GM19193 (cell line): ENCODE data around the gene NAT9.

Source experiments
- POLR2A ChIP-seq: IDR thresholded peaks from 4 replicates; pipeline ENCODE4 v1.6.1; 2011; ENCODE audit not compliant: insufficient read depth, insufficient read length; ENCODE audit errors: extremely low read depth

Gene NAT9

DNA sequence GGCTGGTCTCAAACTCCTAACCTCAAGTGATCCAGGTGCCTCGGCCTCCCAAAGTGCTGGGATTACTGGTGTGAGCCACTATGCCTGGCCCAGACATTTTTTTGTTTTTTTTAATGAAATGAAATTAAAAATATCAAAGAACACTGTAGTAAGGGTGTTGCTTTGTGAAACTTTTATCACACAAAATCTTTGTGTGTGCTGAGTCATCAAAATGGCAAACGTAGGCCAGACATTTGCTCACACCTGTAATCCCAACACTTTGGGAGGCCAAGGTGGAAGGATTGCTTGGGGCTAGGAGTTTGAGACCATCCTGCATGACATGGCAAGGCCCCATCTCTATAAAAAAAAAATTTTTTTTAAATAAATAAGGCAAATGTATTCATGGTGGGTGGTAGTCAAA lies 9.7 kb downstream of the NAT9 start:
- TF ChIP-seq POLR2A = no peak

DNA sequence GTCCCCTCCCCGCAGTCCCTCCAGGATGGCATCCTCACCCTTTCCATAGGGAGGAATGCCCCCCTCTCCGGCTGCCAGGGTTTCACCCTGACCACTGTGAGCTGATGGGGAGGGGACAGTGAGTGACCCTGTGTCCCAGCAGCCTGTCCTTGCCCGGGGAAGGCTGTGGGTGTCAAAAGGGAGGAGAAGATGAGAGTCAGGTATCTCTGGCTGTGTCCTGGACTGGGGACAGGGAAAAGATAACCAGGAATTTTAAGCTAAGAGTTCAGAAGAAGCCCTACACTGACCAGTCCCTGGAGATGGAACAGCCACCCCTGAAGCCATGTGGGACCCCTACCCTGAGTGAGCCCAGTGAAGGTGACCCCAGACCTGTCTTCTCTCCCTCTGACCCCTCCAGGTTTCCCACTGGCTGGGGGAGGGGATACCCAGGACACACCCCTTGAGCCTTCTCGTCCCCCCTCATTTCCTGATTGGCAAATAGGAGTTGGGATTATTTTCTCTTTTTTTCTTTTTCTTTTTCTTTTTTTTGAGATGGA lies 11.3 kb downstream of the NAT9 start:
- TF ChIP-seq POLR2A = no peak

DNA sequence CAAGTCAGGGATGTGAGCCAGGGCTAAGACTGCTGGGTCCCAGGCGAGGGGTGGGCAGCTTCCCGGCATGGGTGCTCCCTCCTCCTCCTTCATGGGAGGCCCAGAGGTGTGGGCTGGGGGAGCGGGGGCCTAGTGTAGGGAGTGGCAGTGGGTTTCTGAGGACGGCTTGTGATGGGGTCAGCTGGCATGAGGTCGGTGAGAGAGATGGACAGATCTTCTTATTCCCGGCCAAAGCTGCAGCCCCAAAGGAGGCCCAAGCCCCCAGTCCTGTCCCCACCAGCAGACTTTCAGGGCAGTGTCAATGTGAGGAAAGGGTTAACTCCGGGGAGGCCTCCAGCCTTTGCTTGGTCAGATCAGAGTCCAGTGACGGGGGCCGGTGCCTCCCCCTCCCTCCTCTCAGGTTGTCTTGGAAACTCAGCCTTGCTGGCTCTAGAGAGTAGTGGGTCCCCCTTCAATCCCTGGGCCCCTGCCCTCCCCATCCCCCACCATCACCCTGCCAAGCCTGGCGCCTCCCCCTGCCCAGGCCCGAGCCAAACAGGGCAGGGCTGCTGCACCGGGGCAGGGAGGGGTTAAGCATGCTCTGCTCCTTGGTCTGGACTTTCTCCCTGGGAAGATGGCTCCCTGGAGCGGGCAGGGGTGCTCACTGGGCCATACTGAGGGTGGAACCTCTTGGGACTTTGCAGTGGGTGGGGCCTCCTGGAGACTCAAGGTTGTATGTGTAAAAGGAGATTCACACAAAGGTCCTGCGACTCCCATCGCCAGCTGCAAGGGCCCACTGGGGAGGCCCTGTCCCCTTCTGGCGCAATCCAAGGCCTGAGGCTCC lies 12.4 kb downstream of the NAT9 start:
- no peak for TF ChIP-seq POLR2A

DNA sequence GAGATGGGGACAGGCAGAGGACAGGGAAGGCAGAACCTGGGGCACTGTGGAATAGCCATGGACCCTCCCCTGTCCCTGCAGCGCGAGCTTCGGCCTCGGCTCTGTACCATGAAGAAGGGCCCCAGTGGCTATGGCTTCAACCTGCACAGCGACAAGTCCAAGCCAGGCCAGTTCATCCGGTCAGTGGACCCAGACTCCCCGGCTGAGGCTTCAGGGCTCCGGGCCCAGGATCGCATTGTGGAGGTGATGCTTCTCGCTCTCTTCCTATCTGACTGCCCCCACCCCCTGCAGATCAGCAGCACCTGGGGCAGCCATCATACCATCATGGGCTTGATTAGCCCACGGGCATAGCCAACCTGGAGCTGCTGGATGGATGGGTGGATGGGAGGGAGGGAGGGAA lies 14.2 kb downstream of the NAT9 start:
- TF ChIP-seq POLR2A = no peak

DNA sequence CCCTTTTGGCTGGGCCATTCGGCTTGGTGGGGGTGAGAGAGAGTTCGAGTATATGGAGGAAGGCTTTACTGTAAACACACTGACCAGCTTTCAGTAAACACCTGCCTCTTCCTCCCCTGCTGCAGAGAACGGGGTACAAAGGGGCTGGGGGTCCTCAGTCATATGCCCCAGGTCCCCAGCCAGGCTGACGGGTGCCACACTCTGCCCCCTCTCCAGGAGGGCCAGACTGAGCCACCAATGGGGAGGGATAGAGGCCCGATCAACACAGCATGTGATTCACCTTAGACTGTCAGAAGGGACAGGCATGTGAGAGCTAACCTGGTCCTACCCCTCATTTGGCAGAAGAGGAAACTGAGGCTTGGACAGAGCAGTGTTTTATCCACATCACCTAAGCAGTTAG lies 14.7 kb downstream of the NAT9 start:
- TF ChIP-seq POLR2A = no peak

DNA sequence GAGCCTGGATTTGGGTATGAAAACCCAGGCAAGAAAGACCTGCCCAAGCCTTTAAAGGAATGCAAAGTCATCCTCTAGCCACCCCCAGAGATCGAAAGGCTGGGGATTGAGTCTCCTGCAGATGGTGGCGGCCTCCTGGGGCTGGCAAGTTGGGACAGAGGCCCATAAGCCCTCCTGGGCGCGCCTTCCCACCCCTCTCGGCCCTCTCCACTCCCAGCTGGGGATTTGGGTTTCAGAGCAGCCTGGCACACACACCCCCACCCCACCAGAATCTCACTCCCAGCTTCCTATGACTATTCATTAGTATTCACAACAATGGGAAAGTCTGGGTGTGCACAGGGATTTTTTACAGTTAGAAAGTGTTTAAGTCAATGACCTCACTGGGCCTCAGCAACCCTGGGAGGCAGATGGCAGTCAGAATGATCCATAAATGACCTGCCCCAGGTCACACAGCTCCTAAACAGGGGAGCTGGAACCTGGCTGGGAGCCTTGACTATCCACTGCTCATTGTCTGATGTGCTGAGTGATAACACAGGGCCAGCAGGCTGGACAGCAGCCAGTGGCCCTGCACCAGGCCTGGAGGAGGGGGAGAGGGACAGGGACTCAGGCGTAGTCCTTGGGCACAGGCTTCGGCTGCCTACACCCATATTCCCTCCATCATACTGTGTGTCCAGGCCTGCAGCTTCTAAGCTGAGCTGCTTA lies 15.6 kb downstream of the NAT9 start:
- no peak for TF ChIP-seq POLR2A

DNA sequence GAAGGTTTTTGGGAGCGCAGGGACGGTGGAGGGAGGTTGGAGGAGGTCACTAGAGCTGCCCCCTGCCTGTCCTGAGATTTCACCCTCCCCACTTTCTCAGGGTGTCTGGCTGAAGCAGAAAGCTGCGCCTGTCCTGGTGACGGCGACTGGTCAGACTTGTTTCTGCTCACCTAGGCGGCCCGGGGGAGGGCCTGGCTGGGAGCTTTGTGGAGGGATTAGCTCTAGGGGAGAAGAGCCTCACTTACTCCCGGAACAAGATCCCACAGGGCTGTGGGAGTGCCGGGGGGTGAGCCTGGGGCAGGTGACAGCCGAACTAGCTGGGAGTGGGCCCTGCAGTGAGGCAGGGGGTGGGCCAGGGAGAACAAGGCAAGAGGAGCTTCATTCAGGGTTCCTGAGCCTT lies 16.2 kb downstream of the NAT9 start:
- no peak for TF ChIP-seq POLR2A

DNA sequence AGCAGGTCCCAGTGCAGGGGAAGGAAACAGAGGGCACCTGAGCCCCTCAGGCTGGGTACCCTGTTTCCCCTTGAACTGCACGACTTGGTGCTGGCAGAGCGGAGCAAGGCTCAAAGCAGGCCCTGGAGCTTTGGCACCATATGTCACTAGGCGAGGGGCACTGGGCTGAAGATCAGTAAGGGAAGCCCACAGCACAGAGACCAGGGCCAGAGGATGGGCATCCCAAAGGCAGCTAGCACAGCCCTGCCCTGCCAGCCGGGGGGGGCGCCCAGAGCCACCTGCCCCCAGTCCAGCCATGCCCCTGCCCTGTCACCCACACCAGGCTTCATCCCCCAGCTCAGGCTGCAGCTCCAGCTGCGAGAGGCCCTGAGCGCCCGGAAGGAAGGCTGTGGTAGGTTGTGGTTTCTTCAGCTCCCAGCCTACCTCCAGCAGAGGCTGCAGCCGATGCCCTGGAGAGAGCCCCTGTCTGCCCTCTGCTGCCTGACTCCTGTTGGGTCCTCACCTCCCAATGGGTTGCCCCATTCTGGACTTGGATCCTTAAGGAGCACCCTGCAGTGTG lies 16.8 kb downstream of the NAT9 start:
- TF ChIP-seq POLR2A = no peak

DNA sequence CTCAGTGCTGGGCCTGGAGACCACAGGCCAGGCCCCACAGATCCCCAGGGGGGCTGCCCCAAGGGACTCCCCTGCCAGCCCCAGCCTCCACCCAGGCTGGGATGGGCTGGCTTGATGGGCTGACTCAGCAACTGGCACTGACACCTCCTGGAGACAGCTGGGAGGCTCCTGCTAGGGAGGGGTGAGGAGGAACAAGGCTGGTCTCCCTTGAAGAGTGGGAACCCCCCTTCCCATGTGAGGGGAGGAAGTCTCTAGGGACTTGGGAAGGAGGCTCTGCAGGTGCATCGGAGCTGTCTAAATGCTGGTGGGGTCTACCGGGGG lies 17.3 kb downstream of the NAT9 start:
- TF ChIP-seq POLR2A = no peak

DNA sequence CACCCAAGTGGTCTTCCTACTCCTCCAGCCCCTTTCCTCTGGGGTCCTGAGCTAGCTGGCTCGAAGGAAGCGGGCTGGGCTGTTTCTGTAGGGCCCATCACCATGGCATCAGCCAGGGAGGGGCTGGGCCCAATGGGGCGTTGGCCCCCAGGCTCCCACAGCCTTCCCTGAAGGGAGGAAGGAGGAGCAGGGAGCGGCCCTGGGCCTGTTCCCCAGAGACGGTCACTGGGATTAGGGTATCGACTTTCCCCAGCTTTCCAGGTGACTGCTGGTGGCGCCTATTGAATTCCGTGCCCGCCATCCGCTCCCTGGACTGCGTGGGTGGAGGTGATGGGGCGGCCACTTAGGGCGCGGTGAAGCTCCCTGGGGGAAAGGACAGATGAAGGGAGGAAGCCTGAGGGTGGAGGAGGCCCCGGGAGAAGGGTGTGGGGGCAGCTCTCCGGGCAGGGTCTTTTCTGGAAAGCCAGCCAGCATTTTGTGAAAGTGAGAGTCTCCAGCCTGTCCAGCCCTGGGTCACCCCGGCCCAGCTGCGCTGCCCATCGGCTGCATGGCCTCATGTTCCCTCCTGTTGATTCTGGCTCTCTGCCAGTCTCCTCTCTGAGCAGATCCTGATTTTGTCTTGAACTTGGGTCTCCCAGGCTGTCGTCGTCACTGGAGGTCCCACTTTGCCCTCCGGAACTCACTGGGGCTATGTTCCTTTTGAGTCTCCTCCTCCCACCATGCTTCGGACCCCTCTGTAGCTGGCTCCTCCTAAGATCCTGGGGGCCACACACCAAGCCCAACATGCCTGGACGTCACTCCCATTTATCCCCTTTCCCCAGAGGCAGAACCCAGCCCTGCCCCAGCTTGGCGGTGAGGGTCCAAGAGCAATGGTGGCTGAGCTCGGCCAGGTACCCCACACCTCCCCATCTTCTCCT lies 18.0 kb downstream of the NAT9 start:
- no peak for TF ChIP-seq POLR2A

DNA sequence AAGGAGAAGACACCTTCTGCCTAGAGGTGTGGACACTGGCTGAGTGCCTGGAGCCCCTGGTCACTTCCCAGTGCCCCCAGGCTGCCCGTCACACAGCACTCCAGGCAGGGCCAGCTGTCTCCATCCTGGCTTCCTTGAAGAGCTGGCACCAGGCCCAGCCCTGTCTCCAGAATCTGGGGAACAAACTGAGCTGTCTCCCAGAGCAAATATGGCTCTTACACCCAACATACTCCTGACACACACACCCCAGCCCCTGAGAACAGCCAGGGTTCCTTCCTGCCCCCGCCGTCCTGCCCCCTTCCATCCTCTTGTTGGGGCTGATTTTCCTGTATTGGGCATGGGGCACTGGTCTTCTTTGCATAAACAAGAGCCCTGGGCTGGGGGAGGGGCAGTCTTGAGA lies 18.6 kb downstream of the NAT9 start:
- TF ChIP-seq POLR2A = no peak

DNA sequence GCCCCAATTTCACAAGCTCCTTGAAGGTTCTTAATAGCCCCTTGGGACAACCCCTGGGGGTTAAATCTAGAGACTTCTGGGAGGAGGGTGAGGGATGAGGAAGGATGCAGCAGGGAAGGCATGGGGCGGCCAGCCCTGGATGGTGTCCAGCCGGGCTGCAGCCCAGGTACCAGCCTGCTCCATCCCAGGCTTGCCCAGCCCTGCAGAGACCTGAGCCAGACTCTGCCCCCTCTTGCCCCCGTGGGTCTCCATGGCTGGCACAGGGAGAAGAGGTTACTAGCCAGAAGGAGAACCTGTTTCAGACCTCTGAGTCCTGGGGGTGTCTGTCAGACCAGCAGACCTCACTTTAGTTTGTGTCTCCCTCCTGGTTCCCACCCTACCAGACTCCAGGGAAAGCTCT lies 19.3 kb downstream of the NAT9 start:
- TF ChIP-seq POLR2A = no peak

DNA sequence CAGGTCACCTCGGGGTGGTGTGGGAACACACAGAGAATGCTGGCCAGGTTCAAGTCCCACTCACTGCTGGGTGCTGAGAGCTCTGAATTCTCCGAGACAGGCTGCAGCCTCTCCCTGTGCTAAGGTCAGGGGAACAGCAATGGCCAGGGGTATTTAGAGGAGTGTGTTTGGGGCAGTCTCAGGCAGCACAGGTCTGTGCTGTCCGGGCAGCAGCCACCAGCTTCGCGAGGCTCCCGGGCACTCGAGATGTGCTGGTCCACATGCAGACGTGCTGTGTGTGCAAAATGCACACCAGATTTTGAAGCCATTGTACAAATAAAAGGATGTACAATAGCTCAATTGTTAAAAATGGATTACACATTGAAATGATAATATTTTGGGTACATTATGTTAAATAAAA lies 20.6 kb downstream of the NAT9 start:
- no peak for TF ChIP-seq POLR2A

DNA sequence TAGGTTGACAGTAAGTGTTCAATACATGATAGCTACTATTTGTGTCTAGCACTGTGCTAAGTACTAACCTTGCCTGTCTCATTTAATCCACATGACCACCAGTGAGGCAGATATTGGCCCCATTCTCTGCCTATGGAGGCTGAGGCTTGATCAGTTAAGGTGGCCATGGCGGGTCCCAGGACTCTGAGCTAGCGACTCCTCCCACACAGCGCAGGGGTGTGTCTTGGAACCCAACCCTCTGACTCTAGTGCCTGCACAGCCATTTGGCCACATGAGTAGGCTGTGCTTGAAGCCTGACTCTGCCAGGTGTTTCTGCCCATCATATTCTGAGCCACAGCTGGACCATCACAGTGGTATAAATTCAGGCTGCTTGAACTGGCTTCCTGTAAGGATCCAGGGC lies 21.3 kb downstream of the NAT9 start:
- no peak for TF ChIP-seq POLR2A
